LNCaP clone FGC (cell line): Measurements from ENCODE around the gene KLHL1.
A peak's percentile ranks its signal among the peaks of the same experiment; 100 is the strongest.

Experiments used
- DNase-seq: peaks from one replicate; pipeline ENCODE4 v3.0.0-alpha.2; 2011; ENCODE audit warnings: low read depth
- H3K4me3 ChIP-seq: 2 replicates; pipeline ENCODE4 v1.5.1; 2011; ENCODE audit warnings: mild to moderate bottlenecking, low read depth, low read length, control low read depth
- CTCF ChIP-seq: IDR thresholded peaks from 2 replicates; pipeline ENCODE4 v1.5.1; 2012; ENCODE audit warnings: mild to moderate bottlenecking; ENCODE audit not compliant: control insufficient read depth, insufficient read depth; ENCODE audit errors: extremely low read depth

KLHL1 gene

DNA sequence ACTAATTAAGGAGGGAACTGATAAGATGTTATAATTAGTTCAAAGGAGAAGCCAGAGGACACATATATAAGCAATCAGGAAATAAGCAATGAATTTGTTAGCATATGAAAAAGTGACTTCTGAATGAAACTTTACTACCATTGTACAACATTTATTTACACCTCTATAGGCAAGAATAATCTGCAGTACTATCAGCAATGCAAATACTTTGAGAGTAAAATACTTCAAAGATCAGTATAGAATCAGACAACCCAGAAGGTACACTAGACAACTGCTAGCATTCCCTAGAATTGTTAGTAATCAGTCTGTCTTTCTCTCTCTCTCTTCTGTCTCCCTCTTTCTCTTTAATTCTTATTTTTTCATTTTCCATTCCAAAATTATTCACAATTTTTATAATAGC lies 197.5 kb downstream of the KLHL1 start:
- no peak overlapping the region for H3K4me3 ChIP-seq
- no peak for TF ChIP-seq CTCF
- DNase-seq, result no peak

GRCh38 chr13:69904784-69905183 lies 203.5 kb downstream of the KLHL1 start:
- H3K4me3 ChIP-seq, result no peak overlapping the region
- no peak for DNase-seq
- no peak for TF ChIP-seq CTCF

- H3K4me3 ChIP-seq, result no peak overlapping the region
- DNase-seq, result no peak
- no peak for TF ChIP-seq CTCF
These were observed 205.2 kb downstream of the KLHL1 start for GRCh38 chr13:69903081-69903480.

DNA sequence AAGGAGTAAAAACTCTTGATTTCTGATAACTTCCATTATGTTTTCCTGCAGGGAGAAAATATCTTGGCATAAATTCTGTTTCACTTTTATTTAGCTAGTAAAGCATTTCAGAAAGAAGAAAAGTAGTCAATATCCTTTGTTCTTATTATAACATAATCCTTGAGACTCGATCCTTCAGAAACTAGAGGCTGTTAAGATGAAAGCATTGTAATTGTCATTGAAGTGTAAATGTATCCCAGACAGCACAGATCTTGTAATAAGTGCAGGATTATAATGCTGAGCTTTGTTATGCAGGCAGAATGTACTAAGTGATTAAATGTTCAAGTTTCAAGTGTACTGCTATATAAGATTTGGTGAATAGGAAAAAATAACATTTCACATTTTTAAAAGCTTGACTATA lies 225.8 kb downstream of the KLHL1 start:
- TF ChIP-seq CTCF, result no peak
- DNase-seq, result no peak
- no peak overlapping the region for H3K4me3 ChIP-seq

GRCh38 chr13:69879936-69880335 lies 228.3 kb downstream of the KLHL1 start:
- peak; percentile 31 for DNase-seq
- TF ChIP-seq CTCF, result no peak
- no peak overlapping the region for H3K4me3 ChIP-seq

- no peak for TF ChIP-seq CTCF
- no peak for DNase-seq
- no peak overlapping the region for H3K4me3 ChIP-seq
These were observed 235.8 kb downstream of the KLHL1 start for GRCh38 chr13:69872321-69873047.

GRCh38 chr13:69866555-69866954 lies 241.7 kb downstream of the KLHL1 start:
- DNase-seq, result no peak
- no peak for TF ChIP-seq CTCF
- H3K4me3 ChIP-seq, result no peak overlapping the region
